NCI-H526 treated with DMSO at 0.1 percent for 48 hours (cell line): ENCODE measurements around the gene BOD1L1.

Source experiments
- DNase-seq: peaks from one replicate; lab custom pipeline; 2025; lab: John Stamatoyannopoulos, UW

Gene BOD1L1

DNA sequence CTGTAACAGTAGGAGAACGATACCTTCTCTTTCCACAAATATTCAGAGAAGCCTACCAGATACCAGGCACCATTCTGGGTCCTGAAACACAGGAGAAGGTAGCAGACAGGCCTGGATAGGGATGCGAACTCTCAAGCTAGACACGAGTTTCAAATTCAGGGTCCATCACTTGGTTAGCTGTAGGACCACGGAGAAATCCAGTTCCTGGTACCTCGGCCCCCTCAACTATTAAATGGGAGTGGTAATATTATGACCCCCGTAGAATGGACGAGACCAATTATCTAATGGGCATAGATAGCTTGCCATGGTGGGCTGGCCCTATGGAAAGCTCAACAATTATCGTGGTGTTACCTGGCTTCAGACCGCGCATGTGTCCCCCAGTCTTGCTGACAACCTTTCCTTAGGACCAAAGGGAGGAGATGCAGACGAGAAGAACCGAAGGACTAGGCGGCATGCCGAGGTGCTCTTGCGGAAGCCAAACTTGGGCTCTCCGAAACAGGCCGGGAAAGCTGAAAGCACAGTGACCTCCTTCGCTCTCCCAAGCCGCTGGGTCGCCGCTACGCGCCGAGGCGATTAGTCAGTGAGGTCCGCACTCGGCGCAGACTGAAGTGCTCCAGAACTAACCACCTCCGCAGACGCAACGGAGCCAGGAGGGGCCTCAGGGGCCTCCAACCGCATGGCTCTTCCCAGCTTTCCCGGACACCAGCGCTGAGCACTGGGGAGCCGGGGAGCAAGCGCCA is 102.9 kb downstream of the BOD1L1 start:
- DNase-seq, result no peak

DNA sequence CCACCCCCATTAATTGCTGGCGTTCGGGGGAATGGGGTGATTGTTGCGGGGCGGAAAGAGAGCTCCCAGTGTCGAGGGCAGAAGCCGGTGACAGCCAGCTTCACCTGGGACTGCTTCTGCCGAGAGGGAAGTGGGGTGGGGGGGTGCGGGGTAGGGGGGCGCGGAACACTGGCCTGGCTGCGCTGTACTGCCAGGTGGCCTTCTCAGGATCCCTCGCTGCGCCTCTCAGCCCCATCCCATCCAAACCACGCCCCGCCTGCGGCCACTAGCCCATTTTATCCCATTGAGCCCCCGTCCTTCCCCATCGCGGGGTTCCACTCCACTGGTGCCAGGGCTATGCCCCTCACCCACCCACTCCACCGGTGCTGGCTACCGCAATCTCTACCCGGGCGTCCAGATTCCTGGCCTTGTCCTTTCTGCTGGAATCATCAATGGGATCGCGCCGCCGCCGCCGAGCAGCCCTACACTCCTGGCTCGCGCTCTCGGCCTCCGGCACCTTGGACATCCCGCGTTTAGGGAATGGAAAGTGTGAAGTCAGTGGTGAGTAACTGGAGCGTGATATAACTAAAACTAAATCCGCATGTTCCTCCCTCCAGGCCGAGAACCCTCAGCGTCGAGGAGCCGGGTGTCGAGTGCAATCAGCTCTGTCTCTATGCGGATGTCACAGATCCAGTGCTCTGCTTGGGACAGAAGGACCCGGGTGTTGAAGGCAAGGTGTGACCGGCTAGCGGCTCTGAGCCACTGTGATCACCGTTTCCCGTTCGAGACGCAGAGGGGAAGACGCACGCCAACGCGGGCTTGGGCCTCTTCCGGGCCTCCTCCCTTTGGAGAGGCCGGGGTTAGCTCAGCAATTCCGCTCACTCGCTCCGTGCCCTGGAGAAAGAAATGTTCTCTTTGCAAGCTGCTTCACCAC is 103.7 kb downstream of the BOD1L1 start:
- DNase-seq, result no peak

DNA sequence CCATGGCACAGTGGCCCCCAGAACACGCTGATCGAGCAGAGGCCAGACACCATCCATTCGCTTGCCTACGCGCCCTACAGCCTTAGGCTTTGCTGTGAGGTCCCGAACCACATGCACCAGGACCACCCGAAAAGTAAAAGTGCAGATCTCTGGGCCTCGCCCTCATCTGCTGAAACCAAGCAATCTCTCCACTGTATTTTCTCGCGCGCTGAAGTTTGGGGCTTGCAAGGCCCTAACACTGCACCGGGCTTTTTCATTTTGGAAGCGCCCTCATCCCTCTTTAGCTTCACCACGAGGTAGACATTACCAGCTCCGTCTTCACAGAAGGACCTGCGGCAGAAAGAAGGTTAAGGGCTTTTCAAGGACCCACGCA is 104.4 kb downstream of the BOD1L1 start:
- DNase-seq, result no peak

DNA sequence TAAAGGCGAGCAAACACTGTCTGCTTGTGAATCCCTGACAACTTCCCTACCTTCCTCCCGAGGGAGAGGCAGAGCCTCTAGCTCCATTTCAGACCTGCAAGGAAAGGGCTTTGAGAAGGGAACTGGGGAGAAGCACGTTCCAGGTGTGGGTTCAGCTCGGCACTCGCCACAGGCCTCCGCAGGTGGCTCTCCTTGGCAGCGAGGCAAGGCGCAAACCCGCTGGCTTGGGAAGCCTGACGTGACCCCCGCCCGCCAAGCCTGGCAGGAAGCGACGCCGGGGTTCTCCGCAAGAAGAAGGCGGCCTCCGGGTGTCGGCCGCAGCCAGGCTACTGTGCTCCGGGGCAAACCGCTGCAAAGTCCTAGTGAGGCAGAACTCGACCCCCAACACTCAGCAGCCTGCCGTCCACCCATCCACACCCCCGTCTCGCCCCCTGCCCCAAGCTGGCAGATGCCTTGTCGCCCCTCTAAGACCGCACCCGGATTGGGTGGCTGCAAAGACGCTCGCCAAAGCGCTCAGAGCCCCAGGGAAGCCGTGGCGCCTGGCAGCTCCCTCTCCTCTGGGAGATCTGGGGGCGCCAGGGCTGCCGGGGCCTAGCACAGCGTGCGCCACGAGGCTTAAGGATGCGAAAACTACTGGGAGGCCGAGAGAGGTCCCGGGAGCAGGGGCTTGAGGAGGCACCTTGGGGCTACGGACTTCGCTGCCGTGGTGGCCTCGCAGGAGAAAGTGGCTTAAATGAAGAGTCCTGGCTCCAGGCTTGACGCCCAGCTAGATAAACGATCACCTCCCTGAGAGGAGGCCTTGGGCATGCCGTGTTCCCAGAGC is 105.0 kb downstream of the BOD1L1 start:
- no peak for DNase-seq

DNA sequence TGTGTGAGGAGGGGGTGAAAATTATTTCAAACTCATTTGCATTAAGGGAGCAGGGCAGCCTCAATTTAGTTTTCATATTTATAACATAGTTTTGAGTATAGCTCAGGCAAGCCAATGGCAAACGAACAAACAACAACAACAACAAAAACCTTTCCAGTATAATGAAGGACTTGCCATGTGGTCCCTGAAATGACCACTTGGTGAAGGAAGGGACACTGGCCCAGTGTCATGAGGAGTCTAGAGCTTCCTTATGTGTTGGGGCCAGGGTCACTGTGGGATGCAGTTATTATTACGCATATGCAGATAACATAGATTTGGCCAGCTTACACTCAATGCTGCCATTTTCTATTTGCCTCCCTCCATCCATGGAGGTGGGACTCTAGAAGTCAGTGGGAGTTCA is 106.5 kb downstream of the BOD1L1 start:
- no peak for DNase-seq
